C4-2B (cell line): ENCODE results near the gene LRFN5.

Experiments used
- H3K27ac ChIP-seq: fragments of 450-650 bp; 2 replicates; pipeline ENCODE4 v1.5.1; 2017
- CTCF ChIP-seq: fragments of 450-650 bp; conservative IDR thresholded peaks from 2 replicates; pipeline ENCODE4 v1.5.1; 2017; ENCODE audit warnings: mild to moderate bottlenecking
- ZFX ChIP-seq: fragments of 450-650 bp; IDR thresholded peaks from 2 replicates; pipeline ENCODE4 v1.6.1; 2017

LRFN5 gene

GRCh38 chr14:41615011-41615595 lies 8.4 kb downstream of the LRFN5 start:
- H3K27ac ChIP-seq = no peak overlapping the region
- no peak for TF ChIP-seq CTCF
- no peak for TF ChIP-seq ZFX

GRCh38 chr14:41623736-41624135 lies 17.1 kb downstream of the LRFN5 start:
- TF ChIP-seq ZFX = no peak
- TF ChIP-seq CTCF = no peak
- no peak overlapping the region for H3K27ac ChIP-seq

GRCh38 chr14:41629876-41630275 lies 23.2 kb downstream of the LRFN5 start:
- H3K27ac ChIP-seq = no peak overlapping the region
- TF ChIP-seq CTCF (no peak), ZFX (no peak)

GRCh38 chr14:41634286-41634685 lies 27.6 kb downstream of the LRFN5 start:
- TF ChIP-seq ZFX (no peak), CTCF (no peak)
- H3K27ac ChIP-seq = no peak overlapping the region

- H3K27ac ChIP-seq = no peak overlapping the region
- 0 out of 2 replicates have a peak, but pooled peaks have one; percentile 6 for TF ChIP-seq CTCF
- TF ChIP-seq ZFX = no peak
These were observed 30.1 kb downstream of the LRFN5 start for GRCh38 chr14:41636492-41637392.

GRCh38 chr14:41641690-41642089 lies 35.0 kb downstream of the LRFN5 start:
- no peak for TF ChIP-seq CTCF
- TF ChIP-seq ZFX = no peak
- no peak overlapping the region for H3K27ac ChIP-seq

GRCh38 chr14:41642367-41642766 lies 35.7 kb downstream of the LRFN5 start:
- no peak overlapping the region for H3K27ac ChIP-seq

GRCh38 chr14:41642789-41643188 lies 36.1 kb downstream of the LRFN5 start:
- TF ChIP-seq CTCF = no peak
- TF ChIP-seq ZFX = no peak
- H3K27ac ChIP-seq = no peak overlapping the region

More at GRCh38 chr14:41642367-41642766, 35.7 kb downstream of the LRFN5 start:
- no peak for TF ChIP-seq ZFX
